Ovary (tissue), 9 donors: Measurements from ENCODE around the gene RASA3. TPM values are rescaled to one million over a fixed set of nuclear protein-coding genes. Genes with fewer than 3 reads are reported as not detected.
"Not testable (repeated sequence)": the region's sequence is repeated elsewhere in the genome, so short reads cannot be mapped to it uniquely, and the experiment has no call there.

Experiments used
- DNase-seq, 5 donors: peaks; one replicate each; pipeline ENCODE4 v3.0.0-alpha.2; 2019 to 2020
- H3K27ac ChIP-seq, 2 donors: fragments of 200-600 bp; one replicate each; pipeline versions ENCODE4 v1.5.1 to v1.8.0; 2019 to 2022
- H3K27me3 ChIP-seq: fragments of 200-600 bp; one replicate; pipeline ENCODE4 v1.8.0; 2022
- H3K36me3 ChIP-seq: fragments of 200-600 bp; sonication (generic); one replicate; pipeline ENCODE4 v1.5.1; 2019
- H3K4me1 ChIP-seq: one replicate; pipeline ENCODE4 v1.8.1; 2013; ENCODE audit warnings: mild to moderate bottlenecking, moderate library complexity; ENCODE audit not compliant: insufficient read depth
- H3K4me3 ChIP-seq: fragments of 200-600 bp; sonication (generic); one replicate; pipeline ENCODE4 v1.5.1; 2017
- H3K9me3 ChIP-seq, 2 donors: fragments of 200-600 bp in 1 of 2; sonication (generic) in 1 of 2; one replicate each; pipeline versions ENCODE4 v1.5.1 to v1.8.1; 2013 to 2019; ENCODE audit warnings: mild to moderate bottlenecking in 1 of 2, moderate library complexity in 1 of 2
- CTCF ChIP-seq, 3 donors: fragments of 450-650 bp in 2 of 3; fragments of 200-600 bp in 1 of 3; IDR thresholded peaks; one replicate each; pipeline versions ENCODE4 v1.5.1 to v1.8.0; 2016 to 2022; ENCODE audit warnings: antibody characterized with exemption in 3 of 3, mild to moderate bottlenecking in 1 of 3
- EP300 ChIP-seq: sonication (generic); formaldehyde crosslinking; IDR thresholded peaks from one replicate; pipeline ENCODE4 v1.6.1; 2017; ENCODE audit warnings: antibody characterized with exemption
- POLR2A ChIP-seq: fragments of 450-650 bp; IDR thresholded peaks from one replicate; pipeline ENCODE4 v1.6.1; 2017; ENCODE audit warnings: antibody characterized with exemption, mild to moderate bottlenecking, moderate library complexity
- WGBS, 3 donors: extraction: QIAGEN DNeasy Blood & Tissue Kit in 1 of 3; methylation state at CpG; one replicate each; pipeline versions ENCODE4 v1.1.5 to v1.1.7; 2013 to 2017; 5-methylcytosine and 5-hydroxymethylcytosine counted together
- intact Hi-C, 4 donors: fragments of 100-400 bp; cut with DNase I; formaldehyde crosslinking; loops; one replicate each; pipeline versions ENCODE4 v1.11.0 to v1.15.1; 2022 to 2023
- polyA plus RNA-seq, 2 donors: library from polyadenylated mRNA; stranded (reverse); fragments of 200-250 nt in 1 of 2; fragments of 350-450 nt in 1 of 2; fragmentation: Illumina TruSeq in 1 of 2; extraction: RNeasy Lipid Tissue Mini Kit (QIAGEN cat#74804) in 1 of 2; gene quantifications; one replicate each; pipeline ENCODE4 v1.2.3, GENCODE V29; 2013 to 2014
- total RNA-seq, 7 donors: library from RNA; depleted of rRNA in 2 of 7; stranded (reverse); fragments of >200 nt in 2 of 7; fragmentation: NEBNext Ultra II Directional in 3 of 7; extraction: Animal tissue kit (Norgen Biotek cat#: 25700) in 3 of 7; gene quantifications; one replicate each; pipeline versions ENCODE4 v1.1.0 to v1.2.4, GENCODE V29; 2016 to 2023
- donor health status: DM: no; HTN: no; CAD: no; lungs with moderate emphysema.
- donor health status: DM: no; HTN: no; CAD: no.
- donor health status: Bipolar disorder and iron deficiency.
- donor health status: DM: yes; HTN: yes; CAD: no.
- donor health status: DM: no; HTN: no; CAD: no.
- donor health status: DM: yes; HTN: yes; CAD: no.

RASA3 gene
- total and polyA plus RNA-seq, 9 donors, result 5.4 to 16.9 (median 9.4) TPM

DNA sequence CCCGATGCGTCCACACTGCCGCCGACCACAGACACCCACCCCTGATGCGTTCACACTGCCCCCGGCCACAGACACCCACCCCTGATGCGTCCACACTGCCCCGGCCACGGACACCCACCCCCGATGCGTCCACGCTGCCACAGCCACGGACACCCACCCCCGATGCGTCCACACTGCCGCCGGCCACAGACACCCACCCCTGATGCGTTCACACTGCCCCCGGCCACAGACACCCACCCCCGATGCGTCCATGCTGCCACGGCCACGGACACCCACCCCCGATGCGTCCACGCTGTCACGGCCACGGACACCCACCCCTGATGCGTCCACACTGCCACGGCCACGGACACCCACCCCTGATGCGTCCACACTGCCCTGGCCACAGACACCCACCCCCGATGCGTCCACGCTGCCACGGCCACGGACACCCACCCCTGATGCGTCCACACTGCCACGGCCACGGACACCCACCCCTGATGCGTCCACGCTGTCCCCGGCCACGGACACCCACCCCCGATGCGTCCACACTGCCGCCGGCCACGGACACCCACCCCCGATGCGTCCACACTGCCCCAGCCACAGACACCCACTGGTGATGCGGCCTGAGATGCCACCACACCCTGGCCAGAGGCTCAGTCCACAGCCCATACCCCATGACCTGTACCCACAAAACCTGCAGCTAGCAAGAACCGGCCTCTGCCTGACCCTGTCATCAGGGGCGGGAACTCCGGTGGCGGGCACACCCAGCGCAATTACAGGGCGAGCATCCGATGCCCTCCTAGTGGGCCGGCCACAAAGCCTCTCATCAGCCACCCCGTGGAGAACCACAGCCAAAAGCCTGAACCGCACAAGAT, 28.4 kb downstream of the RASA3 start:
- no peaks in the 10 kb centered on the region for H3K36me3 ChIP-seq
- H3K27me3 ChIP-seq, result no peaks in the 10 kb centered on the region
- no peak overlapping the region for H3K27ac ChIP-seq
- no peak overlapping the region for H3K4me3 ChIP-seq
- 91 to 94% (median 92%) methylated on average over 16 to 60 of the region's 62 CpGs for WGBS, 3 donors
- TF ChIP-seq POLR2A (no peak), EP300 (no peak), CTCF (IDR thresholded peaks at IDR 0.05) (no peak)
- intact Hi-C loops, result loop anchor here in 1 of 4 donors (5.0 kb wide), 1 partner anchor 72 kb away; no protein-coding TSS in a partner anchor
- no peaks in the 10 kb centered on the region for H3K9me3 ChIP-seq
- H3K4me1 ChIP-seq, result no peaks in the 10 kb centered on the region
- peak in 3 of 5 donors; percentile 15 to 19 (median 19) for DNase-seq

GRCh38 chr13:114103289-114103621, 29.2 kb downstream of the RASA3 start:
- intact Hi-C loops, result loop anchor here in 1 of 4 donors (5.0 kb wide), 1 partner anchor 71 kb away; no protein-coding TSS in a partner anchor
- H3K36me3 ChIP-seq, H3K27me3 ChIP-seq, H3K9me3 ChIP-seq, H3K4me1 ChIP-seq, H3K4me3 ChIP-seq, H3K27ac ChIP-seq: not testable (repeated sequence)
- DNase-seq, result peak in 2 of 5 donors; percentile 13 to 14
- WGBS, 3 donors, result 94 to 96% (median 95%) methylated on average over 14 to 15 of the region's 20 CpGs

DNA sequence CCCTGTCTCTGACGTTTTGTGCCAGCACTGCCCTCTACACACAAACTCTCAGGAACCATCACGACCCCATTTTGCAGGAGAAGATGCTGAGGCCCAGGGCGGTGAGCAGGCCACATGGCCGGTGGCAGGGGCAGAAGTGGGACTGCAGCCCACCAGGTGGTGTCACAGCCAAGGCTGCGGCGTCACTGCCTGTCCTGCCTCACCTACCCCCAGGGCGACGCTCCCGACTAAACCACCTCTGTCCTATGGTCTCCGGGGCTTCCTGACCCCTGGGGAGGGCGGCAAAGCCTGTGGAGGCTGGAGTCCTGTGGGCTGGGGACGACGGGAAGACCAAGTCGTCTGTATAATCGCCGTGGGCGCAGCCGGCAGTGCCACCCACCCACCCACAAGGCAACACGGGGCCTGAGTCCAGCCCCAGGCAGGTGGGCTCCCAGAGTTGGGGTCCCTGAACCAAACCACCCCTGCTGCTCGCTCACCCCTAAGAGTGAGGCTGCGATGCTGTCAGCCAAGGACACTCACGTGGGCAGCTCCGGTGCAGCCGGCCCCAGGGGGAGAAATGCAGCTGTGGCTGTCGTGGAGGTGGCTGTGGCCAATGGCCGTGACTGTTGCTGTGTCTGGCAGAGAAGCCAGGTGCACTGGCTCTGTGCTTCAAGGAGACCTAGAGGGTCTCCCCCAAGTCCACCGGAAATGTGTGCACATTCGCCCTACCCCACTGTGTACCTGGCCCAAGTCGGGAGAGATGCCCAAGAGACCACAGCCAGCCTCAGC, 29.7 kb downstream of the RASA3 start:
- no peaks in the 10 kb centered on the region for H3K9me3 ChIP-seq
- DNase-seq, result peak in 3 of 5 donors; percentile 14 to 22 (median 17)
- TF ChIP-seq EP300 (no peak), CTCF (IDR thresholded peaks at IDR 0.05) (no peak), POLR2A (no peak)
- intact Hi-C loops, result loop anchor here in 1 of 4 donors (5.0 kb wide), 1 partner anchor 70 kb away; no protein-coding TSS in a partner anchor
- no peak overlapping the region for H3K27ac ChIP-seq
- no peak overlapping the region for H3K4me3 ChIP-seq
- no peaks in the 10 kb centered on the region for H3K27me3 ChIP-seq
- WGBS, 3 donors, result 87 to 89% (median 88%) methylated on average over 29 of the region's 29 CpGs
- no peaks in the 10 kb centered on the region for H3K4me1 ChIP-seq
- H3K36me3 ChIP-seq, result no peaks in the 10 kb centered on the region

DNA sequence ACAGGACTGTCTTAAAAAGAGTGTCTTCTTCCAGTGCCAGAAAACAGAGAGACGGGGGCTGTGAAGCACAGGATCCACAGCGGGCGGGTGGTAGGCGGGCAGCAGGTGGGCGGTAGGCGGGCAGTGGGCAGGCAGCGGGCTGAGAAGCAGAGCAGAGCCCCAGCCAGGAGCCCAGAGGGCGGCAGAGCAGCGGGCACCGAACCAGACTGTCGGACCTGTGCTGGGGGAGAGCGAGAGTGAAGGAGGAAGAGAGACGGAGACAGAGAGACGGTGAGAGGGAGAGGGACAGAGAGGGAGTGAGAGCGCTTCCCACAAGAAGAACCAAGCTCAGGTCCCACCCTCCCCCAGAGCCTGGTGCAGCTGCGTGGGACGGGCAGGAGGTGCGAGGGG, 30.3 kb downstream of the RASA3 start:
- H3K36me3 ChIP-seq, result no peaks in the 10 kb centered on the region
- no peaks in the 10 kb centered on the region for H3K4me1 ChIP-seq
- DNase-seq, result peak in 2 of 5 donors; percentile 13 to 16
- TF ChIP-seq EP300 (no peak), POLR2A (no peak), CTCF (IDR thresholded peaks at IDR 0.05) (no peak)
- 93 to 95% (median 93%) methylated on average over 18 of the region's 18 CpGs for WGBS, 3 donors
- no peaks in the 10 kb centered on the region for H3K9me3 ChIP-seq
- intact Hi-C loops, result loop anchor here in 1 of 4 donors (5.0 kb wide), 1 partner anchor 70 kb away; no protein-coding TSS in a partner anchor
- H3K4me3 ChIP-seq, result no peak overlapping the region
- no peaks in the 10 kb centered on the region for H3K27me3 ChIP-seq
- no peak overlapping the region for H3K27ac ChIP-seq
